ENCODE measurements around the gene CNTN4.

DNA sequence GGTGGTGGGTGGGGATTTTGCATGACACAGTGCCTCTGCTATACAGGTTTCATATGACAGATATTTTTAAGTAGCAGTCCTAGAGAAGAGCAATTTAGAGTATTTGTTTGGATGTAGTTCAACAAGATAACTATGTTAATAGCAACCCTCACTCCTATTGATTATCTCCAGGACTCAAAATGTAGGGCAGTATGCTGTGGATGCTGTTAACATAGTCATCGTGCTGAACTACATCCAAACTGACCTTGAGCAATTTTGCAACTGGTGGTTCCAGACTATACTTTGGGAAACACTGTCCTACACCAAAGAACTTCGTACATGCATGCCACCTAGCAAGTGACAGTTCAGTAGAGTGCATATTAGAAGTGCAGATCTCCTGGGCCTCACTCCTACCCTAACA, 893.9 kb downstream of the CNTN4 start:
- TF ChIP-seq EZH2 (IDR thresholded peaks at IDR 0.05; ENCODE audit: low read length) = no peak
- TF ChIP-seq, protein P1, sequence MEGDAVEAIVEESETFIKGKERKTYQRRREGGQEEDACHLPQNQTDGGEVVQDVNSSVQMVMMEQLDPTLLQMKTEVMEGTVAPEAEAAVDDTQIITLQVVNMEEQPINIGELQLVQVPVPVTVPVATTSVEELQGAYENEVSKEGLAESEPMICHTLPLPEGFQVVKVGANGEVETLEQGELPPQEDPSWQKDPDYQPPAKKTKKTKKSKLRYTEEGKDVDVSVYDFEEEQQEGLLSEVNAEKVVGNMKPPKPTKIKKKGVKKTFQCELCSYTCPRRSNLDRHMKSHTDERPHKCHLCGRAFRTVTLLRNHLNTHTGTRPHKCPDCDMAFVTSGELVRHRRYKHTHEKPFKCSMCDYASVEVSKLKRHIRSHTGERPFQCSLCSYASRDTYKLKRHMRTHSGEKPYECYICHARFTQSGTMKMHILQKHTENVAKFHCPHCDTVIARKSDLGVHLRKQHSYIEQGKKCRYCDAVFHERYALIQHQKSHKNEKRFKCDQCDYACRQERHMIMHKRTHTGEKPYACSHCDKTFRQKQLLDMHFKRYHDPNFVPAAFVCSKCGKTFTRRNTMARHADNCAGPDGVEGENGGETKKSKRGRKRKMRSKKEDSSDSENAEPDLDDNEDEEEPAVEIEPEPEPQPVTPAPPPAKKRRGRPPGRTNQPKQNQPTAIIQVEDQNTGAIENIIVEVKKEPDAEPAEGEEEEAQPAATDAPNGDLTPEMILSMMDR (optimal IDR thresholded peaks at IDR 0.05 in 1 of 3, IDR thresholded peaks at IDR 0.05 in 1 of 3, conservative IDR thresholded peaks at IDR 0.05 in 1 of 3; ENCODE audit: extremely low read depth in 1 of 3, insufficient read depth in 2 of 3, low read length in 3 of 3) = no peak

Data from keratinocyte (primary cell).